K562 (cell line): Measurements from ENCODE around the gene FASN. TPM values are rescaled to one million over a fixed set of nuclear protein-coding genes. Genes with fewer than 3 reads are reported as not detected.

Experiments used
- ARID2 ChIP-seq: fragments of 450-650 bp; IDR thresholded peaks from 2 replicates; pipeline ENCODE4 v1.6.1; 2017; ENCODE audit warnings: antibody characterized with exemption, mild to moderate bottlenecking
- BRF1 ChIP-seq: IDR thresholded peaks from 3 replicates; pipeline ENCODE4 v1.6.1; 2011; ENCODE audit warnings: borderline replicate concordance, mild to moderate bottlenecking; ENCODE audit not compliant: insufficient read length; ENCODE audit errors: extremely low read depth
- CLOCK ChIP-seq: fragments of 250-450 bp; sonication (Bioruptor Pico); IDR thresholded peaks from 2 replicates; pipeline ENCODE4 v1.4.0; 2020; ENCODE audit warnings: mild to moderate bottlenecking, moderate library complexity, borderline replicate concordance
- ETV6 ChIP-seq, 3 experiments: fragments of 150-350 bp in 1 of 3; sonication (generic) in 1 of 3; formaldehyde crosslinking in 1 of 3; IDR thresholded peaks; 2 replicates each; pipeline versions ENCODE4 v1.6.1 to v1.8.0; 2014 to 2022; ENCODE audit warnings: borderline replicate concordance in 2 of 3, low read depth in 2 of 3, antibody characterized with exemption in 1 of 3, low read length in 1 of 3, mild to moderate bottlenecking in 1 of 3, missing genetic modification reagents in 1 of 3
- ILK ChIP-seq: fragments of 450-650 bp; IDR thresholded peaks from 2 replicates; pipeline ENCODE4 v1.6.1; 2016; ENCODE audit warnings: missing genetic modification characterization, low read depth, mild to moderate bottlenecking, missing compliant biosample characterization, moderate library complexity, borderline replicate concordance
- KAT7 ChIP-seq: sonication (generic); formaldehyde crosslinking; IDR thresholded peaks from 2 replicates; pipeline ENCODE4 v1.8.0; 2022; ENCODE audit warnings: missing genetic modification reagents, mild to moderate bottlenecking, borderline replicate concordance
- MYC ChIP-seq, 2 experiments: fragments of 250-450 bp in 1 of 2; sonication (Bioruptor Pico) in 1 of 2; IDR thresholded peaks; 2 replicates each; pipeline versions ENCODE4 v1.5.1 to v1.6.1; 2012 to 2021; ENCODE audit warnings: low read depth in 2 of 2, borderline replicate concordance in 1 of 2, improper control_type of control experiment in 1 of 2, low read length in 1 of 2, mild to moderate bottlenecking in 1 of 2, moderate library complexity in 1 of 2
- NCOA2 ChIP-seq, 2 experiments: fragments of 450-650 bp; IDR thresholded peaks; 2 replicates each; pipeline ENCODE4 v1.6.1; 2018; ENCODE audit warnings: mild to moderate bottlenecking in 2 of 2, moderate library complexity in 1 of 2; ENCODE audit not compliant: partially characterized antibody in 2 of 2
- POU5F1 ChIP-seq: fragments of 150-350 bp; IDR thresholded peaks from 2 replicates; pipeline ENCODE4 v1.6.1; 2014; ENCODE audit warnings: borderline replicate concordance, low read length, low read depth, mild to moderate bottlenecking; ENCODE audit not compliant: partially characterized antibody
- RHOXF2B ChIP-seq: fragments of 250-450 bp; sonication (Bioruptor Pico); conservative IDR thresholded peaks from 2 replicates; pipeline ENCODE4 v1.5.1; 2021
- SAFB2 ChIP-seq: fragments of 200-400 bp; formaldehyde crosslinking; IDR thresholded peaks from 2 replicates; pipeline ENCODE4 v1.6.1; 2018; ENCODE audit warnings: borderline replicate concordance, low read length, low read depth, moderate library complexity; ENCODE audit not compliant: severe bottlenecking
- ZC3H4 ChIP-seq: sonication (generic); formaldehyde crosslinking; IDR thresholded peaks from 2 replicates; pipeline ENCODE4 v1.9.0; 2021; ENCODE audit warnings: missing genetic modification reagents, borderline replicate concordance
- ZNF354B ChIP-seq: fragments of 250-450 bp; sonication (Bioruptor Pico); IDR thresholded peaks from 2 replicates; pipeline ENCODE4 v1.4.0; 2020
- ZNF518B ChIP-seq: fragments of 250-450 bp; sonication (Bioruptor Pico); IDR thresholded peaks from 2 replicates; pipeline ENCODE4 v1.5.0; 2021; ENCODE audit warnings: mild to moderate bottlenecking, moderate library complexity
- polyA plus RNA-seq, 8 experiments: library from polyadenylated mRNA; depleted of rRNA in 4 of 8; stranded (reverse) in 5 of 8; unstranded in 3 of 8; fragments of >200 nt; fragmentation: Nextera tagmentation in 2 of 8; fragmentation: Illumina TruSeq in 1 of 8; extraction: Ambion mirVana in 2 of 8; extraction: Trizol in 1 of 8; gene quantifications; 2 replicates each; pipeline versions ENCODE4 v1.2.1 to v1.2.3, GENCODE V29; 2011 to 2014; ENCODE audit warnings: inconsistent platforms in 1 of 8, missing spikeins in 1 of 8
- total RNA-seq, 7 experiments: library from RNA; depleted of rRNA in 6 of 7; stranded (reverse); fragments of >200 nt in 6 of 7; fragmentation: Illumina TruSeq in 2 of 7; extraction: Trizol in 2 of 7; gene quantifications; 2 replicates each; pipeline versions ENCODE4 v1.2.1 to v1.2.3, GENCODE V29; 2011 to 2021; ENCODE audit warnings: low replicate concordance in 1 of 7
- TF ChIP-seq, protein P1 (sequence below): fragments of 450-650 bp; IDR thresholded peaks from 2 replicates; pipeline ENCODE4 v1.6.1; 2016; ENCODE audit warnings: low read depth, mild to moderate bottlenecking, moderate library complexity
- TF ChIP-seq, protein P2 (sequence below): fragments of 450-650 bp; IDR thresholded peaks from one replicate; pipeline ENCODE4 v1.6.1; 2018; ENCODE audit warnings: mild to moderate bottlenecking, moderate library complexity; ENCODE audit not compliant: partially characterized antibody

The FASN gene
- total and polyA plus RNA-seq, 9 of the 15 experiments (the other 6 are each of a cell fraction or from before 2014, with no cell fraction given): 0.15 to 663 (median 49.9) TPM

- no peak for TF ChIP-seq CLOCK (CRISPR knock-in tag)
- no peak for TF ChIP-seq ZNF354B (CRISPR knock-in tag)
- no peak for TF ChIP-seq BRF1
- peak; percentile 92 for TF ChIP-seq MYC (IDR thresholded peaks at IDR 0.05; ENCODE audit: low read depth, low read length)
- TF ChIP-seq MYC (CRISPR knock-in tag; IDR thresholded peaks at IDR 0.05; ENCODE audit: borderline replicate concordance, low read depth): peak; percentile 94; the same call in 1 of the 2 replicates
- TF ChIP-seq ARID2: no peak
- TF ChIP-seq POU5F1: no peak
- no peak for TF ChIP-seq ETV6 (IDR thresholded peaks at IDR 0.05; ENCODE audit: borderline replicate concordance in 1 of 2, low read depth in 2 of 2, low read length in 1 of 2)
- TF ChIP-seq ETV6 (CRISPR knock-in tag; IDR thresholded peaks at IDR 0.05; ENCODE audit: borderline replicate concordance): 0 out of 2 replicates have a peak, but pooled peaks have one; percentile 27
- TF ChIP-seq, protein P1, sequence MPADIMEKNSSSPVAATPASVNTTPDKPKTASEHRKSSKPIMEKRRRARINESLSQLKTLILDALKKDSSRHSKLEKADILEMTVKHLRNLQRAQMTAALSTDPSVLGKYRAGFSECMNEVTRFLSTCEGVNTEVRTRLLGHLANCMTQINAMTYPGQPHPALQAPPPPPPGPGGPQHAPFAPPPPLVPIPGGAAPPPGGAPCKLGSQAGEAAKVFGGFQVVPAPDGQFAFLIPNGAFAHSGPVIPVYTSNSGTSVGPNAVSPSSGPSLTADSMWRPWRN: no peak
- no peak for TF ChIP-seq SAFB2
- no peak for TF ChIP-seq ILK (tag)
- TF ChIP-seq NCOA2 (IDR thresholded peaks at IDR 0.05; ENCODE audit: partially characterized antibody in 2 of 2): no peak
- TF ChIP-seq KAT7 (CRISPR knock-in tag): 0 out of 2 replicates have a peak, but pooled peaks have one; percentile 93
- no peak; the same call in 1 of the 2 replicates for TF ChIP-seq ZC3H4 (CRISPR knock-in tag)
- TF ChIP-seq ZNF518B: no peak
- TF ChIP-seq RHOXF2B (CRISPR knock-in tag): no peak
- TF ChIP-seq, protein P2, sequence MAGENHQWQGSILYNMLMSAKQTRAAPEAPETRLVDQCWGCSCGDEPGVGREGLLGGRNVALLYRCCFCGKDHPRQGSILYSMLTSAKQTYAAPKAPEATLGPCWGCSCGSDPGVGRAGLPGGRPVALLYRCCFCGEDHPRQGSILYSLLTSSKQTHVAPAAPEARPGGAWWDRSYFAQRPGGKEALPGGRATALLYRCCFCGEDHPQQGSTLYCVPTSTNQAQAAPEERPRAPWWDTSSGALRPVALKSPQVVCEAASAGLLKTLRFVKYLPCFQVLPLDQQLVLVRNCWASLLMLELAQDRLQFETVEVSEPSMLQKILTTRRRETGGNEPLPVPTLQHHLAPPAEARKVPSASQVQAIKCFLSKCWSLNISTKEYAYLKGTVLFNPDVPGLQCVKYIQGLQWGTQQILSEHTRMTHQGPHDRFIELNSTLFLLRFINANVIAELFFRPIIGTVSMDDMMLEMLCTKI: no peak
Observed at GRCh38 chr17:82098939-82099763, 1.1 kb upstream of the FASN start (continued).
